Measurements from ENCODE around the gene RHOD. TPM values are rescaled to one million over a fixed set of nuclear protein-coding genes. Genes with fewer than 3 reads are reported as not detected.

Gene RHOD
- total RNA-seq, 2 donors from 2014 or later = 39.1 to 68.5 TPM

DNA sequence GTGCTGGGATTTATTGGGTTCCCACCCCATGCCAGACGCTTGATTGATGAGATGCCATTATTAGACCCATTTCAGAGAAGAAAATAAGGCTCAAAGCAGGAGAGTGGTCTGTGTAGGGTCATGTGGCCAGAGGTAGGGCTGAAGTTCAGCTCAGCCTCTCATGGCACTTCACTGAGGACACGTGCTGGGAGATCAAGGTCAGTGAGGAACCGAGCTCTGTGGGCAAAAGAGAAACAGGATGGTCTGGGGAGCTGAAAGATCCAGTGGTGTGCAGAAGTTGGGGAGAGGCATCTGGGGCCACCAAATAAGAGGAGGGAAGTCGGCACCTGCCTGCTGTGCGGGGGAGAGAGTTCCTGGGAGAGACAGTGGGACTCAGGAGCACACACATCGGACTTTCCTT is 19.6 kb downstream of the RHOD start:
- TF ChIP-seq, protein P1, sequence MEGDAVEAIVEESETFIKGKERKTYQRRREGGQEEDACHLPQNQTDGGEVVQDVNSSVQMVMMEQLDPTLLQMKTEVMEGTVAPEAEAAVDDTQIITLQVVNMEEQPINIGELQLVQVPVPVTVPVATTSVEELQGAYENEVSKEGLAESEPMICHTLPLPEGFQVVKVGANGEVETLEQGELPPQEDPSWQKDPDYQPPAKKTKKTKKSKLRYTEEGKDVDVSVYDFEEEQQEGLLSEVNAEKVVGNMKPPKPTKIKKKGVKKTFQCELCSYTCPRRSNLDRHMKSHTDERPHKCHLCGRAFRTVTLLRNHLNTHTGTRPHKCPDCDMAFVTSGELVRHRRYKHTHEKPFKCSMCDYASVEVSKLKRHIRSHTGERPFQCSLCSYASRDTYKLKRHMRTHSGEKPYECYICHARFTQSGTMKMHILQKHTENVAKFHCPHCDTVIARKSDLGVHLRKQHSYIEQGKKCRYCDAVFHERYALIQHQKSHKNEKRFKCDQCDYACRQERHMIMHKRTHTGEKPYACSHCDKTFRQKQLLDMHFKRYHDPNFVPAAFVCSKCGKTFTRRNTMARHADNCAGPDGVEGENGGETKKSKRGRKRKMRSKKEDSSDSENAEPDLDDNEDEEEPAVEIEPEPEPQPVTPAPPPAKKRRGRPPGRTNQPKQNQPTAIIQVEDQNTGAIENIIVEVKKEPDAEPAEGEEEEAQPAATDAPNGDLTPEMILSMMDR (IDR thresholded peaks at IDR 0.05) = no peak
- H3K27me3 ChIP-seq = no peaks in the 10 kb centered on the region
- no peak overlapping the region for H3K27ac ChIP-seq
- H3K9me3 ChIP-seq = no peaks in the 10 kb centered on the region
- no peaks in the 10 kb centered on the region for H3K36me3 ChIP-seq
- H3K4me3 ChIP-seq = no peak overlapping the region
- H3K4me1 ChIP-seq = peaks cover 0 to 6% of the 10 kb centered on the region in 2 donors
- no peak for DNase-seq (ENCODE audit: low spot score)

DNA sequence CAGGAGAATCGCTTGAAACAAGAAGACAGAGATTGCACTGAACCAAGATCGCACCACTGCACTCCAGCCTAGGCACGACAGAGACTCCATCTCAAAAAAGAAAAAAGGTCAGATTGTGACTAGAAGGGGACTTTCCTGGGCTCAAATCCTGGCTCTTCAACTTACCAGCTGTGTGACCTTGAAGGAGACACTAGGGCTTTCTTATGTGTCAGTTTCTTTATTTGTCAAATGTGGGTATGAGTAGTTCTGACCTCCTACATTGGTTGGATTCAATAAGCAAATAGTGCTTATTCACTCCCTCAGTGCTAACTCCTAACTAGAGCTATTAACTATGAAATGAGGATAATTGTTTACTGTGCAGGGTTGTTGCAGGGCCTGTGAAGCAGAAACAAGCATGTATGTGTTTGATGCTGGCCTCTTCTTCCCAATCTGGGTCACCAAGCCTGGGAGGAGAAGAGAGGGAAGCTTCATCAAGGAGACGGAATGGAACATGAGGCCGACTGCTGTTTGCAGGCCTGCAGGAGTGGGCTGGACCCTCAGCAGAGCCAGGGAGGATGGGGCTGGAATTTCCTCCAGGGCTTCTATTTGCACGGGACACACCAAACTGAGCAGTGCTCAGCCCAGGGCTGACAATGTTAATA is 22.5 kb downstream of the RHOD start:
- TF ChIP-seq, protein P1 (IDR thresholded peaks at IDR 0.05) = no peak
- Histone ChIP-seq H3K9me3 (no peaks in the 10 kb centered on the region), H3K4me1 (peaks cover 0 to 14% of the 10 kb centered on the region in 2 donors), H3K36me3 (no peaks in the 10 kb centered on the region), H3K27me3 (no peaks in the 10 kb centered on the region), H3K4me3 (no peak overlapping the region), H3K27ac (no peak overlapping the region)
- DNase-seq (ENCODE audit: low spot score) = no peak

DNA sequence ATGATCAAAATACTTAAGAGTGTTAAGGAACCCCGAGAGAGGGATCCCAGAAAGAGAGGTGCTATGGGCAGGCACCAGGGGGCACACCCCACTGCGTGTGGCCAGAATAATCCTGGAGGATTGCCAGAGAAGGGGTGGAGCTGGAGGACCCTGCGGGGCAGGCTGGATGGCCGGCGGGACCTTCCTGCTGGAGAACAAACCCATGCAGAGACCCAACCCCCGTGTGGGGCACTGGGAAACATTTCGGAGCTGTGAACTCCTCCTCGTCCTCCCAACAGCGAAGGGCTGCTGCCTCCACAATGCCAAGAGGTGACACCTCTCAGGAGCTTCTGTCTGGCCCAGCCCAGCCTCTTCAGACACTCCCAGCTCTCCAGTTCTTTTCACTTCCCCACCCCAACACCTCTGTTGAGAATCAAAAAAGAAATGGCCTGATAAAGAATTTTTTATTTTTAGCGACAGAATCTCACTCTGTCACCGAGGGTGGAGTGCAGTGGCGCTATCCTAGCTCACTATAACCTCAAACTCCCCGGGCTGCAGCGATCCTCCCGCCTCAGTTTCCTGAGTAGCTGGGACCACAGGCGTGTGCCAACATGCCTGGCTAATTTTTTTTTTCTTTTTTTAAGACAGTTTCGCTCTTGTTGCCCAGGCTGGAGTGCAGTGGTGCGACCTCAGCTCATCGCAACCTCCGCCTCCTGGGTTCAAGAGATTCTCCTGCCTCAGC is 25.6 kb downstream of the RHOD start:
- Histone ChIP-seq H3K9me3 (no peaks in the 10 kb centered on the region), H3K27me3 (no peaks in the 10 kb centered on the region), H3K4me3 (peak overlapping the region in 1 of 2 donors; percentile 28), H3K27ac (peak overlapping the region; percentile 13 to 64), H3K4me1 (peaks cover 0 to 14% of the 10 kb centered on the region in 2 donors), H3K36me3 (no peaks in the 10 kb centered on the region)
- TF ChIP-seq, protein P1 (IDR thresholded peaks at IDR 0.05) = no peak
- DNase-seq (ENCODE audit: low spot score) = no peak

DNA sequence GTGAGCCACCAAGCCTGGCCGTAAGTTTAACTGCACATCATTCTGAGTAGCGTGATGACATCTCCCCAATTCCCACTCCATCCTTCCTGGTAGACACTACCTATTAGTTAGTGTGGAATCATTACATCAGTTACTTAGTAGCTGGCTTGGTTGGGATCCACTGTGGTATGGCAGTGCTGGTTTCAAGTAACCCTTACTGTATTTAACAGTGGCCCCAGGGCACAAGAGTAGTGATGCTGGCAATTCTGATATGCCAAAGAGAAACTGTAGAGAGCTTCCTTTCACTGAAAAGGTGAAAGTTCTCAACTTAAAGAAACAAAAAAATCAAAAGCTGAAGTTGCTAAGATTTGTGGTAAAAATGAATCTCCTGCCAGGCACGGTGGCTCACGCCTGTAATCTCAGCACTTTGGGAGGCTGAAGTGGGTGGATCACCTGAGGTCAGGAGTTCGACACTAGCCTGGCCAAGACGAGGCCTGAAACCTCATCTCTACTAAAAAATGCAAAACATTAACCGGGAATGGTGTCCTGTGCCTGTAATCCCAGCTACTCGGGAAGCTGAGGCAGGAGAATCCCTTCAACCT is 27.2 kb downstream of the RHOD start:
- H3K4me1 ChIP-seq = peaks cover 0 to 14% of the 10 kb centered on the region in 2 donors
- no peak for DNase-seq (ENCODE audit: low spot score)
- no peaks in the 10 kb centered on the region for H3K9me3 ChIP-seq
- H3K27me3 ChIP-seq = no peaks in the 10 kb centered on the region
- TF ChIP-seq, protein P1 (IDR thresholded peaks at IDR 0.05) = no peak
- no peaks in the 10 kb centered on the region for H3K36me3 ChIP-seq
- H3K27ac ChIP-seq = no peak overlapping the region
- no peak overlapping the region for H3K4me3 ChIP-seq

DNA sequence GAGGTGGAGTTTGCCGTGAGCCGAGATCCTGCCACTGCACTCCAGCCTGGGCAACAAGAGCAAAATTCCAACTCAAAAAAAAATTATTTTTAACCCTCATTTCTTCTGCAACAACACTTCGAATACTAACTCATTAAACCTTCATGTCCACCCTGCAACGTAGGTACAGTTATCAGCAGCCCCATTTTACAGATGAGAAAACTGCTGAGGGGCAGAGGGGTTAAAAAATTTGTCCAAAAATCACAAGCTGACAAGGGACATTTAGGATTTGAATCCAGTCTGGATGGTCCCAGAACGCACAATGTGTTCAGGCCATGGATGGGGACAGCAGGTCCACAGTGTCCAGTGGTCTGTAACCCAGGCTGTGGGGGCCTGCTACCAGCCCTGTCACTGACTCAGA is 29.0 kb downstream of the RHOD start:
- TF ChIP-seq, protein P1 (IDR thresholded peaks at IDR 0.05) = no peak

More for the DNA sequence above, 29.0 kb downstream of the RHOD start:
- H3K36me3 ChIP-seq = no peaks in the 10 kb centered on the region
- no peak for DNase-seq (ENCODE audit: low spot score)
- H3K27me3 ChIP-seq = no peaks in the 10 kb centered on the region
- H3K4me3 ChIP-seq = no peak overlapping the region
- H3K27ac ChIP-seq = no peak overlapping the region
- peaks cover 0 to 14% of the 10 kb centered on the region in 2 donors for H3K4me1 ChIP-seq
- H3K9me3 ChIP-seq = no peaks in the 10 kb centered on the region
